ENCODE data around the gene ENO4.

Gene ENO4

GRCh38 chr10:116817178-116817577 lies 32.1 kb upstream of the ENO4 start:
- no peak overlapping the region for H3K4me3 ChIP-seq (ENCODE audit: low read depth, low read length)

GRCh38 chr10:116817780-116818343 lies 31.4 kb upstream of the ENO4 start:
- no peak for TF ChIP-seq CTCF (conservative IDR thresholded peaks at IDR 0.05; ENCODE audit: low read depth, low read length)
- no peak for DNase-seq (ENCODE audit: low read depth)
- no peak overlapping the region for H3K4me3 ChIP-seq (ENCODE audit: low read depth, low read length)

More at GRCh38 chr10:116817178-116817577, 32.1 kb upstream of the ENO4 start:
- TF ChIP-seq CTCF (conservative IDR thresholded peaks at IDR 0.05; ENCODE audit: low read depth, low read length) = no peak
- DNase-seq (ENCODE audit: low read depth) = no peak

- TF ChIP-seq CTCF (conservative IDR thresholded peaks at IDR 0.05; ENCODE audit: low read depth, low read length) = no peak
- DNase-seq (ENCODE audit: low read depth) = no peak
- no peak overlapping the region for H3K4me3 ChIP-seq (ENCODE audit: low read depth, low read length)
Measured at GRCh38 chr10:116819999-116820677, 29.2 kb upstream of the ENO4 start.

- no peak overlapping the region for H3K4me3 ChIP-seq (ENCODE audit: low read depth, low read length)
- no peak for TF ChIP-seq CTCF (conservative IDR thresholded peaks at IDR 0.05; ENCODE audit: low read depth, low read length)
- DNase-seq (ENCODE audit: low read depth) = no peak
Measured at GRCh38 chr10:116825901-116826300, 23.4 kb upstream of the ENO4 start.

- no peak for TF ChIP-seq CTCF (conservative IDR thresholded peaks at IDR 0.05; ENCODE audit: low read depth, low read length)
- DNase-seq (ENCODE audit: low read depth) = peak; percentile 51
- no peak overlapping the region for H3K4me3 ChIP-seq (ENCODE audit: low read depth, low read length)
Measured at GRCh38 chr10:116826803-116827202, 22.5 kb upstream of the ENO4 start.

- no peak for DNase-seq (ENCODE audit: low read depth)
- peak; percentile 26 for TF ChIP-seq CTCF (conservative IDR thresholded peaks at IDR 0.05; ENCODE audit: low read depth, low read length)
- no peak overlapping the region for H3K4me3 ChIP-seq (ENCODE audit: low read depth, low read length)
Measured at GRCh38 chr10:116827214-116827671, 22.1 kb upstream of the ENO4 start.

- TF ChIP-seq CTCF (conservative IDR thresholded peaks at IDR 0.05; ENCODE audit: low read depth, low read length) = no peak
- no peak overlapping the region for H3K4me3 ChIP-seq (ENCODE audit: low read depth, low read length)
- DNase-seq (ENCODE audit: low read depth) = no peak
Measured at GRCh38 chr10:116828116-116828515, 21.2 kb upstream of the ENO4 start.
